Cardiac fibroblast (primary cell): Measurements from ENCODE around the gene MIEF2.

Experiments
- DNase-seq, 2 donors: peaks; one replicate each; pipeline versions ENCODE4 v3.0.0 to v3.0.0-alpha.2; 2010; ENCODE audit warnings: low read depth in 2 of 2
- H3K4me3 ChIP-seq, 2 donors: replicated peaks in 1 of 2; 1 replicate in 1 of 2; 2 replicates in 1 of 2; pipeline ENCODE4 v1.5.1; 2011; ENCODE audit warnings: low read depth in 2 of 2, low read length in 2 of 2, mild to moderate bottlenecking in 2 of 2, moderate library complexity in 1 of 2
- CTCF ChIP-seq: IDR thresholded peaks from one replicate; pipeline ENCODE4 v1.5.1; 2011; ENCODE audit warnings: low read depth, mild to moderate bottlenecking, low read length, inconsistent platforms

MIEF2 gene

GRCh38 chr17:18235743-18236256, 24.7 kb upstream of the MIEF2 start:
- no peak for TF ChIP-seq CTCF
- peak; percentile 54 to 73 for DNase-seq
- no peak overlapping the region for H3K4me3 ChIP-seq

- DNase-seq: no peak
- no peak overlapping the region for H3K4me3 ChIP-seq
- no peak for TF ChIP-seq CTCF
Measured at GRCh38 chr17:18236494-18236893, 24.0 kb upstream of the MIEF2 start.

- H3K4me3 ChIP-seq: no peak overlapping the region
- TF ChIP-seq CTCF: no peak
- no peak for DNase-seq
Measured at GRCh38 chr17:18237461-18237860, 23.0 kb upstream of the MIEF2 start.

DNA sequence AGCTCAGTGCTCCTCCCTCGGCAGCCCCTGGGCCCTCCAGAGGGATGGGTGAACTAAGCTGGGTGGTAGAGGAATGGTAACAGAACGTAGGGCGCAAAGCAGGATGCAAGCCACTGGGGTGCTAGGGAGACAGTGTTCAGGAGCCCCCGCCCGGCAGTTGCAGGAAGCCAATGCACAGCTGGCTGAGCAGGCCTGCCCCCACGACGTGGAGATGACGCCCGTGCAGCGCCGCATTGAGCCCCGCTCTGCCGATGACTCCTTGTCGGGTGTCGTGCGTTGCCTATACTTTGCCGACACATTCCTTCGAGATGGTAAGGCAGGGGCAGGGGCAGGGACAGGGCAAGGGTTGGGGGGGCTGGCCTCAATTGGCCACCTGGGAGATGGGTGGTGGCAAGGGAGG, 22.2 kb upstream of the MIEF2 start:
- H3K4me3 ChIP-seq: no peak overlapping the region
- no peak for TF ChIP-seq CTCF

GRCh38 chr17:18240449-18240848, 20.0 kb upstream of the MIEF2 start:
- no peak for TF ChIP-seq CTCF
- no peak for DNase-seq
- H3K4me3 ChIP-seq: no peak overlapping the region

More for the DNA sequence above, 22.2 kb upstream of the MIEF2 start:
- no peak for DNase-seq

GRCh38 chr17:18241229-18241871, 19.1 kb upstream of the MIEF2 start:
- no peak for DNase-seq
- H3K4me3 ChIP-seq: no peak overlapping the region
- no peak for TF ChIP-seq CTCF
